ENCODE data around the gene CSRP3.

- TF ChIP-seq CTCF (IDR thresholded peaks at IDR 0.05; ENCODE audit: insufficient read depth, low read length, poor library complexity, severe bottlenecking) (no peak), EZH2phosphoT487 (conservative IDR thresholded peaks at IDR 0.05; ENCODE audit: low read length) (no peak)
These were observed 38.9 kb upstream of the CSRP3 start, which contains the start of gene E2F8 for GRCh38 chr11:19240420-19241259.

All from SU-DHL-6 (cell line).